ENCODE data around the gene MSH2.

- TF ChIP-seq CTCF (IDR thresholded peaks at IDR 0.05) (no peak), POLR2AphosphoS5 (IDR thresholded peaks at IDR 0.05) (no peak), POLR2A (IDR thresholded peaks at IDR 0.05) (no peak)
These were observed 127.3 kb downstream of the MSH2 start for GRCh38 chr2:47530105-47530760.

Measured in upper lobe of left lung (tissue), 4 donors.